PC-3 (cell line): ENCODE results near the gene SNED1. TPM values are rescaled to one million over a fixed set of nuclear protein-coding genes. Genes with fewer than 3 reads are reported as not detected.

Experiments
- ATAC-seq: fragments of 200-7000 bp; cut with Tn5 transposase; 2 replicates; pipeline ENCODE4 v1.9.1; 2020; ENCODE audit warnings: mild to moderate bottlenecking, moderate library complexity
- BruUV-seq: library from RNA; stranded (reverse); fragments of 400-500 nt; replicated peaks from 2 replicates; lab custom pipeline; 2021; lab: Mats Ljungman, UMichigan
- CTCF ChIA-PET: fragments of 300-600 bp; sonication (Branson Sonifier 250); formaldehyde crosslinking; loops from one replicate; lab custom pipeline; 2022; ENCODE audit warnings: antibody characterized with exemption; lab: Charles Lee
- POLR2A ChIA-PET: fragments of 300-600 bp; sonication (Branson Sonifier 250); formaldehyde crosslinking; loops from one replicate; lab custom pipeline; 2022; ENCODE audit warnings: antibody characterized with exemption; ENCODE audit not compliant: unreplicated experiment; lab: Charles Lee
- DNase-seq: peaks from one replicate; pipeline ENCODE4 v3.0.0-alpha.2; 2015
- H2AFZ ChIP-seq: fragments of 300-600 bp; sonication (generic); 2 replicates; pipeline ENCODE4 v1.6.0; 2016; ENCODE audit warnings: antibody characterized with exemption, low read length
- H3F3A ChIP-seq: fragments of 300-600 bp; sonication (generic); one replicate; pipeline ENCODE4 v1.6.0; 2017; ENCODE audit warnings: antibody characterized with exemption, low read length, control low read depth, mild to moderate bottlenecking; ENCODE audit not compliant: unreplicated experiment
- H3K27ac ChIP-seq: fragments of 300-600 bp; sonication (generic); 2 replicates; pipeline ENCODE4 v1.5.1; 2016; ENCODE audit warnings: mild to moderate bottlenecking, low read length
- H3K27me3 ChIP-seq: fragments of 300-600 bp; sonication (generic); 2 replicates; pipeline ENCODE4 v1.6.1; 2016; ENCODE audit warnings: low read length, mixed read lengths
- H3K36me3 ChIP-seq: fragments of 300-600 bp; sonication (generic); 2 replicates; pipeline ENCODE4 v1.6.1; 2016; ENCODE audit warnings: low read depth, mixed run types, low read length, mixed read lengths
- H3K4me1 ChIP-seq: fragments of 300-600 bp; sonication (generic); 2 replicates; pipeline ENCODE4 v1.5.1; 2016; ENCODE audit warnings: low read length; ENCODE audit not compliant: insufficient read depth
- H3K4me2 ChIP-seq: fragments of 300-600 bp; sonication (generic); 2 replicates; pipeline ENCODE4 v1.6.0; 2016; ENCODE audit warnings: low read length
- H3K4me3 ChIP-seq: fragments of 300-600 bp; sonication (generic); 2 replicates; pipeline ENCODE4 v1.5.1; 2016; ENCODE audit warnings: mild to moderate bottlenecking, low read length, mixed read lengths
- H3K79me2 ChIP-seq: fragments of 300-600 bp; sonication (generic); 2 replicates; pipeline ENCODE4 v1.6.1; 2017; ENCODE audit warnings: low read length, mixed read lengths
- H3K9ac ChIP-seq: fragments of 300-600 bp; sonication (generic); 2 replicates; pipeline ENCODE4 v1.6.0; 2016; ENCODE audit warnings: mild to moderate bottlenecking, low read length
- H3K9me2 ChIP-seq: fragments of 300-600 bp; sonication (generic); replicated peaks from 2 replicates; pipeline ENCODE4 v1.6.1; 2016; ENCODE audit warnings: mixed run types, low read length, mixed read lengths
- H3K9me3 ChIP-seq: fragments of 300-600 bp; sonication (generic); 2 replicates; pipeline ENCODE4 v1.6.1; 2016; ENCODE audit warnings: low read length, mixed read lengths
- H4K20me1 ChIP-seq: fragments of 300-600 bp; sonication (generic); 2 replicates; pipeline ENCODE4 v1.6.1; 2016; ENCODE audit warnings: low read length, mixed read lengths
- EZH2 ChIP-seq: fragments of 300-600 bp; sonication (generic); IDR thresholded peaks from one replicate; pipeline ENCODE4 v1.6.1; 2017; ENCODE audit warnings: antibody characterized with exemption, mild to moderate bottlenecking, low read length; ENCODE audit not compliant: unreplicated experiment
- EZH2phosphoT487 ChIP-seq: fragments of 300-600 bp; sonication (generic); IDR thresholded peaks from 2 replicates; pipeline ENCODE4 v1.6.1; 2018; ENCODE audit warnings: mild to moderate bottlenecking, antibody characterized with exemption, low read length, borderline replicate concordance
- intact Hi-C: fragments of 100-400 bp; cut with micrococcal nuclease; formaldehyde crosslinking; loops from 2 replicates; pipeline ENCODE4 v1.9.0; 2023
- total RNA-seq: library from RNA; depleted of rRNA; stranded (reverse); fragments of >200 nt; gene quantifications from 2 replicates; pipeline ENCODE4 v1.2.3, GENCODE V29; 2014
- TF ChIP-seq, protein P1 (sequence below): fragments of 300-600 bp; sonication (generic); conservative IDR thresholded peaks from 2 replicates; pipeline ENCODE4 v1.5.1; 2017; ENCODE audit warnings: antibody characterized with exemption, low read depth, mild to moderate bottlenecking, low read length

The SNED1 gene
- total RNA-seq, 1 experiment from 2014 or later: 0.66 TPM

DNA sequence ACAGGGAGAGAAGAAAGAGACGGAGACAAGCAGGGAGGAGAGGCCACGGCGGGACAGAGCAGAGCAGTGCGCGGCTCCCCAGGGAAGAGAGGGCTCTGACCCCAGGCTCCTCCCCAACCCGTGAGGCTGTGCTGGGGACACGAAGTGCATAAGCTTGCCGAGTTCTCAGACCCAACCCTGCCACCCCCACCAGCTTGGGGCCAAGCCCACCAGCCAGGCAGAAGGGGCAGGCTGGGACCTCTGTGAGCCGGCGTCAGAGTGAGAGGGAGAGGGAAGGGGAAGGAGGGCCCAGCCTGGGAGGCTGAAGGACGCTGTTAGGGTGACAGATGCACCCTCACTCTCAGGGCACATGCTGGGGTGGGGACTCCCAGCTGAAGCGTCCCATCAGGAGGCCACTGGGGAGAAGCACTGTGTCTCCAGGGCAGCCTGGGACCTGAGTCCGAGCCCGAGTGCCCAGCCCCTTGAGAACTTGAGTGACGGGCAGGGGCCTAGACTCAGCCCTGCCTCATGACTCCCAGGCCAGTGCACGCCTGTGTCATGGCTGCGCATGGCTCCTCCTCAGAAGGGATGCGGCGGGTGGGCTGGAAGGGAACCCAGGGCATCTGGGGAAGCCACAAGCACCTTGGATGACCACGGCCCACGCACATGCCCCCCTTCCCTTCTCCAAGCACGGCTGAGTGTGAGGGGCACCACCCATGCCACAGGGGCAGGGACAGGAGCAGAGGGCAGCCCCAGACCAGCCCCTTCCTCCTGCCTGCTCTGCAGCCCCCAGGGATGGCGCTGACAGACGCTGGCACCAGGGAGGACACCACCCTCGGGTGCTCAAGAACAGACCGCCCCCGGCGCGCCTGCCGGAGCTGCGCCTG lies 72.6 kb downstream of the SNED1 start:
- Histone ChIP-seq H3K27me3 (no peaks in the 10 kb centered on the region), H4K20me1 (no peaks in the 10 kb centered on the region), H3K4me3 (no peak overlapping the region), H3K9me2 (no peaks in the 10 kb centered on the region), H3K36me3 (no peaks in the 10 kb centered on the region), H2AFZ (no peak overlapping the region), H3K9me3 (no peaks in the 10 kb centered on the region), H3K4me2 (no peak overlapping the region), H3K9ac (no peak overlapping the region), H3K4me1 (no peaks in the 10 kb centered on the region), H3K27ac (no peak overlapping the region), H3F3A (no peaks in the 10 kb centered on the region), H3K79me2 (no peaks in the 10 kb centered on the region)
- ChIA-PET POLR2A (no interaction called here), CTCF (no interaction called here)
- TF ChIP-seq EZH2phosphoT487 (no peak), EZH2 (no peak)
- TF ChIP-seq, protein P1, sequence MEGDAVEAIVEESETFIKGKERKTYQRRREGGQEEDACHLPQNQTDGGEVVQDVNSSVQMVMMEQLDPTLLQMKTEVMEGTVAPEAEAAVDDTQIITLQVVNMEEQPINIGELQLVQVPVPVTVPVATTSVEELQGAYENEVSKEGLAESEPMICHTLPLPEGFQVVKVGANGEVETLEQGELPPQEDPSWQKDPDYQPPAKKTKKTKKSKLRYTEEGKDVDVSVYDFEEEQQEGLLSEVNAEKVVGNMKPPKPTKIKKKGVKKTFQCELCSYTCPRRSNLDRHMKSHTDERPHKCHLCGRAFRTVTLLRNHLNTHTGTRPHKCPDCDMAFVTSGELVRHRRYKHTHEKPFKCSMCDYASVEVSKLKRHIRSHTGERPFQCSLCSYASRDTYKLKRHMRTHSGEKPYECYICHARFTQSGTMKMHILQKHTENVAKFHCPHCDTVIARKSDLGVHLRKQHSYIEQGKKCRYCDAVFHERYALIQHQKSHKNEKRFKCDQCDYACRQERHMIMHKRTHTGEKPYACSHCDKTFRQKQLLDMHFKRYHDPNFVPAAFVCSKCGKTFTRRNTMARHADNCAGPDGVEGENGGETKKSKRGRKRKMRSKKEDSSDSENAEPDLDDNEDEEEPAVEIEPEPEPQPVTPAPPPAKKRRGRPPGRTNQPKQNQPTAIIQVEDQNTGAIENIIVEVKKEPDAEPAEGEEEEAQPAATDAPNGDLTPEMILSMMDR: no peak
- no peak for DNase-seq
- no peak for ATAC-seq
- intact Hi-C loops: no loop called here
- no TSS peak for BruUV-seq

DNA sequence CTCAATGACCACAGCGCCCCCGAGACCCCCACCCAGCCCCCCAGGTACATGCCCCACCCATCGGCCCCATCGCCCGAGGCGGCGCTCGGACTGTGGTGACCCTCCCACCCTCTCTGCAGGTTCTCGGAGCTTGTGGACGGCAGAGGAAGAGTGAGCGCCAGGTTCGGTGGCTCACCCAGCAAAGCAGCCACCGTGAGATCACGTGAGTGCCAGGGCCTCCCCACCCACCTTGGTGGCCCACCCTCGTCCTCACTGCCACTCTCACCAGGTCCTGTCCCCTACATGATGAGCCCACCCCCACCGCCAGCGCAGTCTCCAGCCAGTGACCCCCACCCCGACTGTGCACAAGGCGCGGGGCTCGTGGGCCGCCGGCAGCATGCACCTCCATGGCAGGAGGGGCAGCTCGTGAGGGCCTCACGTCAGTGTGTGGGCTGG lies 73.3 kb downstream of the SNED1 start:
- ATAC-seq (no peak), DNase-seq (no peak)
- Histone ChIP-seq H3K4me3 (no peak overlapping the region), H3K9me2 (no peaks in the 10 kb centered on the region), H4K20me1 (no peaks in the 10 kb centered on the region), H2AFZ (no peak overlapping the region), H3K9ac (no peak overlapping the region), H3K27ac (no peak overlapping the region), H3K79me2 (no peaks in the 10 kb centered on the region), H3F3A (no peaks in the 10 kb centered on the region), H3K36me3 (no peaks in the 10 kb centered on the region), H3K9me3 (no peaks in the 10 kb centered on the region), H3K4me1 (no peaks in the 10 kb centered on the region), H3K4me2 (no peak overlapping the region), H3K27me3 (no peaks in the 10 kb centered on the region)
- TF ChIP-seq EZH2 (no peak), EZH2phosphoT487 (no peak)
- TF ChIP-seq, protein P1: no peak
- CTCF ChIA-PET: no interaction called here
- POLR2A ChIA-PET: no interaction called here
- intact Hi-C loops: no loop called here
- BruUV-seq: no TSS peak

DNA sequence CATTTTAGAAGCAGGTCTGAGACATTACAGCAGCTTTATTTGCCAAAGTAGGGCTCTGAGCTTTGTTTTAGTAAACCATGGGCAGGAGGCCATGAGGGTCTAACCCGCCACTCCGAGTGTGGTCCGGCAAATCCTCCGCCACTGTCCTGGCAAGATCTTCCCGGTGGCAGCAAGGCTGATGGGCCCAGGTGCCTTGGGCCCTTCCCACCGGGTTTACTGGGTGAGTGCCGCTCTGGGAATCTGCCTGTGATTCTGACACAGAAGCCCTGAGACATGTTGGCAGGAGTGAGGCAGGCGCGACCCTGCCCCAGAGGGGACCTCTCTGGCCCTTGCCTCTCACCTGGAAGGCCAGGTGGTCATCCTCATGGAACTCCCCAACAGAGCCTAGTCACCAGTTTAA lies 73.7 kb downstream of the SNED1 start:
- CTCF ChIA-PET: no interaction called here
- no peaks in the 10 kb centered on the region for H3F3A ChIP-seq

More for the DNA sequence above, 73.7 kb downstream of the SNED1 start:
- no TSS peak for BruUV-seq
- Histone ChIP-seq H3K27ac (no peak overlapping the region), H3K4me1 (no peaks in the 10 kb centered on the region), H3K4me2 (no peak overlapping the region), H3K79me2 (no peaks in the 10 kb centered on the region), H3K9ac (no peak overlapping the region), H3K9me3 (no peaks in the 10 kb centered on the region), H3K27me3 (no peaks in the 10 kb centered on the region), H3K9me2 (no peaks in the 10 kb centered on the region), H4K20me1 (no peaks in the 10 kb centered on the region), H3K4me3 (no peak overlapping the region), H3K36me3 (no peaks in the 10 kb centered on the region), H2AFZ (no peak overlapping the region)
- ATAC-seq: no peak
- no peak for DNase-seq
- POLR2A ChIA-PET: no interaction called here
- intact Hi-C loops: no loop called here
- TF ChIP-seq EZH2 (no peak), EZH2phosphoT487 (no peak)
- TF ChIP-seq, protein P1: no peak
